ENCODE measurements around the gene CTDNEP1.
A peak's percentile ranks its signal among the peaks of the same experiment; 100 is the strongest.

CTDNEP1 gene

GRCh38 chr17:7234083-7234951 is 17.2 kb downstream of the CTDNEP1 start, which contains the start of gene DVL2:
TSS of gene DVL2 (minus strand) at chr17:7234517. CDS start at chr17:7234262, 255 bp downstream.
- Histone ChIP-seq H4K20me1 (ENCODE audit: insufficient read depth, low read length) (peaks cover 11% of the 10 kb centered on the region), H3K79me2 (ENCODE audit: low read length) (peaks cover 67% of the 10 kb centered on the region), H3K27ac (ENCODE audit: low read length) (peak within 1 kb of the TSS; percentile 58), H3K4me1 (ENCODE audit: low read length) (peaks cover 12% of the 10 kb centered on the region), H3K36me3 (replicated peaks; ENCODE audit: low read depth, low read length) (peaks cover 13% of the 10 kb centered on the region), H3K27me3 (ENCODE audit: low read depth, low read length) (no peaks in the 10 kb centered on the region), H3K4me3 (ENCODE audit: low read length) (peak within 1 kb of the TSS; percentile 99), H3K9ac (ENCODE audit: low read length) (peak within 1 kb of the TSS; percentile 90), H2AFZ (ENCODE audit: low read depth, low read length) (peak within 1 kb of the TSS; percentile 34; the same call in 1 of the 2 replicates), H3K4me2 (ENCODE audit: low read length) (peak within 1 kb of the TSS; percentile 80), H3K9me3 (ENCODE audit: insufficient read depth, low read length) (no peaks in the 10 kb centered on the region)
- no peak for TF ChIP-seq EZH2phosphoT487 (IDR thresholded peaks at IDR 0.05; ENCODE audit: low read depth)
- no peak for TF ChIP-seq CTCF (IDR thresholded peaks at IDR 0.05; ENCODE audit: low read depth, low read length)

DNA sequence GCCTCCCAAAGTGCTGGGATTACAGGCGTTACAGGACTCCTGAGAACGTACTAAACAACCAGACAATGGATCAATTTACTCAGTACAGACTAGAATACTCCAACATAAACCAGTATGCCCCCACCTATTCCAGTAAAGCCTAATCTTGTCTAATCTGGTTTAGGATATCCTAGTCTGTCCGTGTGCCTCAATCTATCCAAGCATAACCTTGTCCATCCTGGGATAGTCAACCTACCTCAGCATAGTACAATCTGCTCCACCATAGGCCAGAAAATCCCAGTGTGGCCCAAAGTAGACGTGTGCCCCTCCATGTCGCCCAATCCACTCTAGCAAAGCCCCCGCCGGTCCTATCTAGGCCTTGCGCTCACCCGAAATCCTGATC is 17.8 kb downstream of the CTDNEP1 start:
- Histone ChIP-seq H3K4me2 (ENCODE audit: low read length) (peak overlapping the region; percentile 70), H3K9ac (ENCODE audit: low read length) (peak overlapping the region; percentile 90), H3K27me3 (ENCODE audit: low read depth, low read length) (no peaks in the 10 kb centered on the region), H4K20me1 (ENCODE audit: insufficient read depth, low read length) (peaks cover 11% of the 10 kb centered on the region), H2AFZ (ENCODE audit: low read depth, low read length) (no peak overlapping the region), H3K79me2 (ENCODE audit: low read length) (peaks cover 61% of the 10 kb centered on the region), H3K4me1 (ENCODE audit: low read length) (peaks cover 12% of the 10 kb centered on the region), H3K4me3 (ENCODE audit: low read length) (peak overlapping the region; percentile 99), H3K27ac (ENCODE audit: low read length) (peak overlapping the region; percentile 58), H3K9me3 (ENCODE audit: insufficient read depth, low read length) (no peaks in the 10 kb centered on the region), H3K36me3 (replicated peaks; ENCODE audit: low read depth, low read length) (peaks cover 13% of the 10 kb centered on the region)
- TF ChIP-seq CTCF (IDR thresholded peaks at IDR 0.05; ENCODE audit: low read depth, low read length) (no peak), EZH2phosphoT487 (IDR thresholded peaks at IDR 0.05; ENCODE audit: low read depth) (no peak)

- no peak overlapping the region for H3K4me3 ChIP-seq (ENCODE audit: low read length)
These were observed 19.4 kb downstream of the CTDNEP1 start for GRCh38 chr17:7232114-7232513.

More at GRCh38 chr17:7232114-7232513, 19.4 kb downstream of the CTDNEP1 start:
- H3K79me2 ChIP-seq (ENCODE audit: low read length) = peaks cover 46% of the 10 kb centered on the region
- TF ChIP-seq CTCF (IDR thresholded peaks at IDR 0.05; ENCODE audit: low read depth, low read length) (no peak), EZH2phosphoT487 (IDR thresholded peaks at IDR 0.05; ENCODE audit: low read depth) (no peak)
- H4K20me1 ChIP-seq (ENCODE audit: insufficient read depth, low read length) = peaks cover 6% of the 10 kb centered on the region; the same call in 1 of the 2 replicates
- no peaks in the 10 kb centered on the region for H3K27me3 ChIP-seq (ENCODE audit: low read depth, low read length)
- H3K27ac ChIP-seq (ENCODE audit: low read length) = no peak overlapping the region
- H2AFZ ChIP-seq (ENCODE audit: low read depth, low read length) = no peak overlapping the region
- H3K9me3 ChIP-seq (ENCODE audit: insufficient read depth, low read length) = no peaks in the 10 kb centered on the region
- H3K4me2 ChIP-seq (ENCODE audit: low read length) = no peak overlapping the region
- no peak overlapping the region for H3K9ac ChIP-seq (ENCODE audit: low read length)
- peaks cover 7% of the 10 kb centered on the region for H3K4me1 ChIP-seq (ENCODE audit: low read length)
- peaks cover 12% of the 10 kb centered on the region for H3K36me3 ChIP-seq (replicated peaks; ENCODE audit: low read depth, low read length)

Measured in OCI-LY3 (cell line).